PFSK-1 (cell line): Measurements from ENCODE around the gene HDDC2.

Experiments
- SIN3A ChIP-seq: IDR thresholded peaks from 2 replicates; pipeline ENCODE4 v1.6.1; 2012; ENCODE audit warnings: mild to moderate bottlenecking, low read length, moderate library complexity, borderline replicate concordance; ENCODE audit not compliant: insufficient read depth
- TAF1 ChIP-seq: IDR thresholded peaks from 2 replicates; pipeline ENCODE4 v1.6.1; 2012; ENCODE audit warnings: low read length, control low read depth, borderline replicate concordance; ENCODE audit not compliant: insufficient read depth

- TF ChIP-seq TAF1 (no peak), SIN3A (no peak)
These were observed 70.0 kb downstream of the HDDC2 start for GRCh38 chr6:125231574-125232343.
